Stimulated activated naive CD8-positive, alpha-beta T cell treated with anti-CD3 and anti-CD28 coated beads, Interleukin-15, Interleukin-2, amounts not matched to agents 100 U/mL and 50 U/mL, for 24 hours (primary cell): ENCODE measurements around the gene L3MBTL4.

ENCODE experiments used
- ATAC-seq: fragments of 150-1000 bp; cut with Tn5 transposase; one replicate; pipeline ENCODE4 v1.10.0; 2021
- DNase-seq: peaks from one replicate; pipeline ENCODE4 v3.0.0; 2021

Gene L3MBTL4

DNA sequence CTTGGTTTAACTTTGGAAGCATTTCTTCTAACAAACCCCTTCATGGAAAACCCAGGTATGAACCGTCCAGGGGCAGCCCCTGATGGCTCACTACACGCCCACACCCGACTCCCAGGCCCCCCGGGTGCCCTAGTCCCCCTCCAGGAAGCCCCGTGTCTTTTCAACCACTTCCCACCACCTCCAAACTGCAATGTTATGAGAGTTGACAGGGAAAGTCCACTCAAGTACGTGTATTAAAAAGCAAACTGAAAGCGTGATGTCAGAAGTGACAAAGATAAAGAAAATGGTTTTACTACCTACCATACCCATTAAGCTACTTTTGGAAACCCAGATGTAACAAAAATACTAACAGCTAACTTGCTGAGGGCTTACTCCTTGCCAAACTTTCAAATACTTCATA, 51.5 kb downstream of the L3MBTL4 start:
- ATAC-seq = peak; percentile 43
- peak; percentile 6 for DNase-seq

DNA sequence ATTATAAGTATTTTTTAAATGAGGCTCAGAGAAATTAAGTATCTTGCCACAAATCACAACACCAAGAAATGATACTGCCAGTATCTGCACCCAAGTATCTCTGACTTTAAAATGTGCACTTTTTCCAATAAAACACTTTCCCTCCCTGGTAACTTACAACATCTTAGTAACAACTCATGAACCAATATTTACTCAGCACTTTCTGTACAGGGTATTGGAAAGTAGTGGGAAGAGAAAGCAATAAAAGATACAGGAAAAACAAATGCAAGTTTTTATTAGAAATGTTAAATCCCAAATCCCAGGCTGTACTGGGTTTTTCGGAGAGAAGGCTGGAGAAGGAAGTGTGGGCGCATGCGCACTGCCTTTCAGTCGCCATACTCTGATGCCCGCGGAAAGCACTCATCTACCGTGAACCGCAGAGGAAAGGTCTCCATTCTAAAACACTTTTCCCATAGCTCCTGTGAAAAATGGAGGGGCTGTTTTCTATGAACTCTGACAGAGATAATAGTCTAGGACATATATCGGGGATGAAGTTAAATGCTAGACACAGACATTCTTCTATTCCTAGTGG, 52.1 kb downstream of the L3MBTL4 start:
- DNase-seq (no peak), ATAC-seq (no peak)

DNA sequence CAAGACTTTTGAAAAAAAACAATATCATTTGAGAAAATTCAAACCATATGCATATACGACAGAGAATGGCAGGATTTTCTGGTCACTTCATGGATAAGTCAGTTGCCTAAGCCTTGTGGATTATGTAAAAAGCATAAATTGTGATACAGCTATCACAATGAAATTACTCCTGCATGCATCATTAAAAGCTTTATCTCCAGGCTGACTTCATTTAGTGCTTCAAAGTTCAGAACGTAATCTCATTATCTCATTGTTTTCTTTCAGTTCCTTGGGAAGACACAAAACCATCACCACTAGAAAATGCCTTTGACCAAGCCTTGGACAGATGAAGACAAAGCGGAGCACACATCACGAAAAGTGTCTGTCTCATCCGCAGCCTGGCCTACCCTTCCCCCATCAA, 57.0 kb downstream of the L3MBTL4 start:
- ATAC-seq = no peak

DNA sequence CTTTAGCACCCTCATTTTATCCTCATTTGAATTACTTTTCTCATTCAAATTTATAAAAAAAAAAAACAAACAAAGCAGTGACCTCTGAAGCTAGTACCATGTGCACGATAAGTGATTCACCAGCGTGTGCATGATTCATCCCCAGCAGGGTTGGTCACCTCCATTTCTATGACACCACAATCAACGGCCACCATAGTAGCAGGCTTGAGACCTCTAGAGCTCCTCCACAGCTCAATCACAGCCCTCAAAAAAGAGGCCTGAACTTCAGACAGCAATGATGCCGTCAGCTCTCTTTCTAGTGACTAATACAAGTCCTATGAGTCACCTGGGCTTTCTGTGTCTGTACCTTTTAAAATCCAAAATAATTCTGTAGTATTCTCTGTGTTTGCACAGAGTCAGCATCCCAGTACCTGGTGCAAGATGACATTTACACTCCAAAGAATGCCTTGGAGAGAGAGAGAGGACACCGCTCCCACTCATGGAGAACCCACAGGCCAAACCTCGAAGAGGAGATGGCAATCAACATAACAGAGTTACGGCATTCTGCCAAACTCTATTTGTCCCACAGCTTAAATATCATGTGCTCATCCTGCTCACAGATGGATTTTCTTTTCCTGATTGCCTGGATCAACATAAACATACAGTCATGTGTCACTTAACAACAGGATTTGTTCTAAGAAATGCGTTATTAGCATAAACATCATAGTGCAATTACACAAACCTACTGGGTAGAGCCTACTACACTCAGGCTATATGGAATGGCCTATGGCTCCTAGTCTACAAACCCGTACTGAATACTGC, 58.7 kb downstream of the L3MBTL4 start:
- DNase-seq (no peak), ATAC-seq (peak; percentile 19)

More for the DNA sequence above, 57.0 kb downstream of the L3MBTL4 start:
- no peak for DNase-seq

DNA sequence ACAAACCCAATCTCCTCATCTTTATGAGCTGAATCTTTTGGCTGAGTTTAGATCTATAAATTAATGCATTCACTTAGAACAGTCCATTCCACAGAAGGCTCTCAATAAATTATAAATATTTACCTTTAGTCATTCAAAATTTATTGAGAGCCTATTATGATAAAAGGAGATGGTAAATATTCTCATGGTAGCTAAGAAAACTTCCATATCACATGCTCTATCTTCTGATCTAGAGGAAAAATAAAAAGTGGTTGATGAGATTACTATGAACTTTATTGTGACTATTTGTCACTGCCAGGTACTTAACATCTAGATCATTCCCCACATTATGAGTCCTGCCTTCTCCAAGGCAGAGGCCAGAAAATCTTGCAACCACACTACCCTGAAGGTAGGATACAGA, 62.4 kb downstream of the L3MBTL4 start:
- no peak for ATAC-seq

DNA sequence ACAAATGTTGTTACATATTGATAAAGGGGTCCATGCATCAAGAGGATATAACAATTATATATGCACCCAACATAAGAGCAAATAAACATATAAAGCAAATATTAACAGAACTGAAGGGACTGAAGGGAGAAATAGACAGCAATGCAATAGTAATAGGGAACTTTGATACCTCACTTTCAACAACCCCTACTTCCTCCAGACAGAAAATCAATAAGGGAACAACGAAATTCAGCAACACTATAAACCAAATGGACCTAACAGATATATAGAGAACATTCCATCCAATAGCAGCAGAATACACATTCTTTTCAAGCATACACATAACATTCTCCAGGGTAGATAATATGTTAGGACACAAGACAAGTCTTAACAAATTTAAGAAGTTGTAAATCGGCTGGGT, 71.7 kb downstream of the L3MBTL4 start:
- ATAC-seq = no peak
- DNase-seq = no peak

More for the DNA sequence above, 62.4 kb downstream of the L3MBTL4 start:
- DNase-seq = no peak

DNA sequence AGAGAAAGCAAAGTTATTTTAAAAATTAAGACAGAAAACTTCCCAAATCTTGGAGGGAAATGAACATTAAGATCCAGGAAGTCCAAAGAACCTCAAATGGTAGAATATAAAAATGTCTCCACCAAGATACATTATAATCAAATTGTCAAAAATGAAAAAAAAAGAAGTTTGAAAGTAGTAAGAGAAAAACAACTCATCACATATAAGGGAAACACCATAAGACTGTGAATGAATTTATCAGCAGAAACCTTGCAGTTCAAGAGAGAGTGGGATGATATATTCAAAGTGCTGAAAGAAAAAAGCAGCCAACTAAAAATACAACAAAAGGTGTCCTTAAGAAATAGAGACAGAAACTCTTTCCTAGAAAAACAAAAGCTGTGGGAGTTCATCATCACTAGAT, 73.0 kb downstream of the L3MBTL4 start:
- ATAC-seq (no peak), DNase-seq (no peak)

DNA sequence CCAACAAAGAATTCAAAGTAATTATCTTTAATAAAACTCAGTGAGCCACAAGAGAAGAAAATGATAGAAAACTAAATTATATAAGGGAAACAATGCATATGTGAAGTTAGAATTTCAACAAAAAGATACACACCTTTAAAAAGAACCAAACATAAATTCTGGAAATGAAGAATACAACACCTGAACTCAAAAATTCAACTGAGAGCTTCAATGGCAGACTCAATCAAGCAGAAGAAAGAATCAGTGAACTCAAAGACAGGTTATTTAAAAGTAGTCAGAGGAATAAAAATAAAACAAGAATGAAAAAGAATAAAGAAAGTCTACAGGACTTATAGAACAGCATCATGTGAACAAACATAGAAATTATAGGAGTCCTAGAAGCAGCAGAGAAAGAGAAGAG, 73.4 kb downstream of the L3MBTL4 start:
- ATAC-seq = no peak
- DNase-seq = no peak

DNA sequence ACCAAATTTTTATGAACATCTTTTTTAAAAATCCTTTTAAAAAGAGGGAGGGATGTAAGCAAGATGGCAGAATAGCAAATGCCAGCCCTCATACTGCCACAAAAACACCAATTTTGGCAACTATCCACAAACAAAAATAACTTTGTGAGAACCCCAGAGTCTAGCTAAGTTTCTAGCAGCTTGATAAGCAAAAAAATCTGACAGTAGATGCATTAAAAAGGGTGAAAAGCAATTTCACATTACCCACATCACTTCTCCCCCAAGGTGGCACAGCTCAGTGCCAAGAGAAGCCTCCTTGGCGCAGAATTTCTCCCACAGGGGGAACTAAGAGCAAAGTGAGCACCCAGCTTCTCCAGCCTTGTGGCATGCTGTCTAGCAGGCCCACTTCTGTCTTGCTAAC, 74.6 kb downstream of the L3MBTL4 start:
- DNase-seq = no peak
- ATAC-seq = no peak

DNA sequence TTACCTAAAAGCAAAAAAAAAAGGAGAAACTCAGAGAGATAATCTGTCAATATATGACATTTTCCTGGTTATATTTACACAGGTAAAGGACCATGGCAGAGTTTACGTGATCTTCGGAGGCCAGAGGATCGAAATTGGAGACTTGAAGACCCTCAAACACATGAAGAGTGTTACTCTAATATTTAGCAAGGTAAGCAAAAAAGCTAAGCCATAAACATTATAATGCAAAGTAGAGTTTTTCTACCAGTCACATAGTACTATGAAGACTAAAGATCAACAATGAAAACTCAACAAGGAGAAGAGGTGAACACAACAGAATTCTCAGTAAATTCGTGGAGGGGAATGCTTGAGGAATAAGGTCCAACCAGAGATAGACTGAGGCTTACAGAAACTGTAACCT, 78.5 kb downstream of the L3MBTL4 start:
- ATAC-seq (no peak), DNase-seq (no peak)

DNA sequence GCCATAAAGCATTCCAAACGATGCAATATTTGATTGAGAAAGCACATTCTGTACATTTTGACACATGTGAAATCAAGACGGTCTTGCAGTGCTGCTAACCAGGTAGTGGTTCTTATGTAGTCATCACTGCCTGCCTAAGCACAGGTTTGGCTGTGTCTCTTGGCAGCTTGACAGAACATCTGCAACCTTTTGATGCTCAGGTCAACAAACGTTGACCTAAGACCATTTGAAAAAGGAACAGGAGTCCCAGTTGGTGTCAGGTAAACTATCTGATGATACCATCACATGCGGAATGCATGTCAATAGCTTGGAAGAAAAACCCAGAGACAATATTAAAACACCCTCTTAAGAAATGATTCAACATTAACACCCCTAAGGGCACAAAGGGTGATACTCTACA, 80.7 kb downstream of the L3MBTL4 start:
- no peak for ATAC-seq
- no peak for DNase-seq

DNA sequence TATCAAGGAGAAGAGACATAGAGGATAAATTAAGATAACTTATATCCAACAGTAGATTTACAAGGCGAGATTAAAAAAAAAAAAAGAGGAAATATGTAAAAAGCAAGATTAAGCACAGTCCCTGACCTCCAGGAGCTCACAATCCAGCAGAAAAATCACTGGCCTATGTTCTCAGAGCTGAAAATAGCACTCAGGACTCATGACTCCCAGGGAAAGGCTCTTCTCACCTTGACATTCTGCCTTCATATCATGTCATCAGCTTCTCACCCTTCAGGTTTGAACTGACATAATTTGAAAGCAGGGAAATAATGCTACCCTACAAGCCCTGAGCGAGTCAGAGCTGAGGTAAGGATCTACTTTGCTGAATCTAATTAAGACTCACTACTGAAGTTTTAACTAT, 82.8 kb downstream of the L3MBTL4 start:
- DNase-seq (no peak), ATAC-seq (no peak)

DNA sequence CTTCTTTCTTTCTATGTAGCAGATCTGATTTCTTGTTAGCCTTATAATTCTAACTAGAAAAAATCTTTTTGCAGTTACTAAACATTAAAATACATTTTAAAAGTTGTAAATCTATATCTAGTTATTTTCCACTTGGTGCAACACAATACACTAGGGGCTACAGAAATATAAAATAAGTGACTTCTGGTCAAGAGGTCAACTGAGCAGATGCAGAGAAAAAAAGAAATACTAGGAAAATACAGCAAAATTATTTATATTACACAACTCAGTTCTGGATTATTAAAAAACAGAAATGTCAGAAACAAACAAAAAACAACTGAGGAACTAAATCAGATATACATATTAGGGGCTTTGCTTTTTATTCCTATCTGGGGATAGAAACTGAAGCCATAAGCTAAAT, 83.9 kb downstream of the L3MBTL4 start:
- DNase-seq = no peak
- no peak for ATAC-seq

DNA sequence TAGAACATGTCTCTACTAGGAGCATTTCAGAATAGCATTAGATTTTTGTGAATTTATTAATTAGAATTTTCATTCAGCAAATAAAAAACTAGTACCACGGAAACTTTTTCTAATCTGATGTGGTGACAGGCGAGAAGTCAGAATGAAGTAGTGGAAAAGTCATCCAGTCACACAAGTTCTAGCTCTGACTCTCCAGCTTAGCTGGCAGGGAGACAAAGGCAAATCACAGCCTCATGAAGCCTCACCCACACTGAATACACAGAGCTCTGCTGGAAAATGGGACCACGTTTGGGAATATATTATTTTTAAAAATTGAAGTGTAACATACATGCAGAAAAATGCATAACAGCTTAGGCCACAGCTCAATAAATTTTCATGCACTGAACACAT, 86.1 kb downstream of the L3MBTL4 start:
- no peak for DNase-seq
- no peak for ATAC-seq

DNA sequence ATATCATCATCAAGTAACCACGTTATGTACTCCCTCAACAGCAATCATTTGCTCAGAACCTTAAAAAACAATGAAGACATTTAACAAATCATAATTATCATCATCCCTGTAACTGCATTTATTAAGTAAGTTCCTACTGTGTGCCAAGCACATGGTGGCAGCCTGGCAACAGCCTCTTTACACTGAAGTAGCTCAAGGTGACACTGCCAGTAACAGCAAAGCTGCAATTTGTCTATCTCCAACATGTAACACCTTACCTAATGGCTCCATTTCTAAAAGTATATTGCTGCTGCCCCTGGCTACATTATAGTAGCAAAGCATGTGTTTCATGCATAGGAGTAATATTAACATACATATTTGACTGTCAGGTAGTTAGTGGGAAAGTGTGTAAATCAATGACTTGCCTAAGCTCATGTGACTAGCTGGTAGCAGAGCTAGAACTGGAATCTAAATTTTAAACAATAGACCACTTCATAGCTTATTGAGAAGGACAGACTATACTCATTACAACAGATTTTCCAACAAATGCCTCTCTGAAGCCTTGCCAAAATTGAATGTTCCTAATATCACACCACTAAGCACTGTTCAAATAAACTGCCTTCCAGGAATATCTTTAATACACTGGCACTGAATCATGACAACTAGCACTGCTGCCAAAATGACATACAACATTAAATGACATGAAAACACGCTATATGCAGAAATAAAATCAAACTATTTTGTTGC, 86.7 kb downstream of the L3MBTL4 start:
- DNase-seq = no peak
- no peak for ATAC-seq

DNA sequence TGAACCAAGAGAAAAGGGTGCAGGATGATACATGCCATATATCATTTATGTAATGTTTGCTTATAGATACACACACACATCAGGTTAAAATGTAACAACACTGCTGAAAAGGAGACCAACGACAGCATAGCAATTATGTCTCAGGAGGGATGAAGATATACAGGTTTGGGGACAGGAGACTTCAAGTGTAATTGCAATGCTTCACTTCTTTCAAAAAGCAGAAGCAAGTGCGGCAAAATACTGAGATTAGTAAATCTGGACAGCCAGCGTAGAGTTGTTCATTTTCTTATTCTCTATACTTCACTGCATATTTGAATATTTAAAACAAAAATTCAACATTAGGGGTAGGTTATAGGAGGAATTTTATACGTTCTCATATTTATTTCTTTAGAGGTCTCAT, 87.2 kb downstream of the L3MBTL4 start:
- DNase-seq (no peak), ATAC-seq (no peak)

DNA sequence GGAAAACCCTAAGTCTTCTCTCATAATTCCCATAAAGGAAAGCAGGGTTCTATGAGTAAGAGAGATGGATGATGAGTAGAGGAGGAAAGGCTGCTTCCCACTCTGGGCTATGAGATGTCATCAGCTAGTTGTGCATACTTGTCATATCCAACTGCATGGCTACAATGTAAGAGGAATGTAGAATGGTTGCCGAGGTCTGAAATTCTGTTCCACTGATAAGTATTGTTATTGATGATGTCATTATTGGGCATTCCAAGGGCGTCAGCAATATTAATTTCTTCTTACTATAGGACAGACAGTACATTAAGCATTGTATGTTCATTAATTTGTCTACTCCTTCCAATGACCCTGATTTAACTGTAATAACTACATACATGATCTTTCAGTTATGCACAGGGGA, 88.1 kb downstream of the L3MBTL4 start:
- DNase-seq (no peak), ATAC-seq (no peak)

DNA sequence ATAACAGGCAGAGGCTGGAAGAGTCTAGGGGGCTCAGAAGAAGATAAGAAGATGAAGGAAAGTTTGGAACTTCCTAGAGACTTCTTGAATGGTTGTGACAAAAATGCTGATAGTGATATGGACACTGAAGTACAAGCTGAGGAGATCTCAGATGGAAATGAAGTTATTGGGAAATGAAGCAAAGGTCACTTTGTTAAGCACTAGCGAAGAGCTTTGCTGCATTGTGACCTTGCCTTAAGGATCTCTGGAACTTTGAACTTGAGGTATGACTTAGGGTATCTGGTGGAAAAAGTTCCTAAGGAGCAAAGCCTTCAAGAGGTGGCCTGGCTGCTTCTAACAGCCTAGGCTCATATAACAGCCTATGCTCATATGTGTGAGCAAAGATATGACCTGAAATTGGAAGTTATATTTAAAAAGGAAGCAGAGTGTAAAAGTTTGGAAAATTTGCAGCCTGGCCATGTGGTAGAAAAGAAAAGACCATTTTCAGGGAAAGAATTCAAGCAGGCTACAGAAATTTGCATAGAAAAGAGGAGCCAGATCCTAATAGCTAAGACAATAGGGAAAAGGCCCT, 91.3 kb downstream of the L3MBTL4 start:
- ATAC-seq = no peak

DNA sequence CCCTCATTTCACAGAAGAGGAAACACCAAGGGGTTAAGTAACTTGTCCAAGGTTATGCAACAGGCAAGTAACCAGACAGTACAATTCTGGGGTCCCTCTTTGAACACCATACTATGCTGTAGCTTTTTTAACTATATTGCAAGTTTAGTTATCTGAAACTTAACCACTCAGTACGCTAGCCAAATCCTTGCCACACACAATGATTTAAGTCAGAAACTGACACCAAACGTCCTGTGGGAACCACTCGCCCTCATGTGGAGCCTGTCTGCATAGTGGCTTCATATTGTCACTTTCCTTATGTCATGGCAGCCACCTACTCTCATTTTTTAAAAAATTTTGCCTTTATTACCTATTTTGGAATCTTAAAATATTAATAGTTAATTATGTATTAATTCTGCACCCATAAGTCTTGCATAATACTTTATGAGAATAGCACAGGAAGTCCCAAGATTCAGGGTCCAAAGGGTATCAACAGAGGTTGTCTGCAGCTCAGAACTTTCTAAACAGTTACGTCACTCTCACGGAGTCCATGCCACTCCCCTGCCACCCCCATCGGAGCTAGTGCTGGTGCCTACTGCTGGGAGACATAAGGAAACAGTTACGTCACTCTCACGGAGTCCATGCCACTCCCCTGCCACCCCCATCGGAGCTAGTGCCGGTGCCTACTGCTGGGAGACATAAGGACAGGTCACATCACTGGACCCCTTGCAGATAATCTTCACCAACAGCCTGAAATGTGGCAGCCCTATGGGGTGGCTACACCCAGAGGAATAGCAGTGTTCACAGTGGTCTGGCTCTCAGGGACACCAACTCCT, 99.0 kb downstream of the L3MBTL4 start:
- ATAC-seq (no peak), DNase-seq (no peak)

More for the DNA sequence above, 91.3 kb downstream of the L3MBTL4 start:
- DNase-seq = no peak

DNA sequence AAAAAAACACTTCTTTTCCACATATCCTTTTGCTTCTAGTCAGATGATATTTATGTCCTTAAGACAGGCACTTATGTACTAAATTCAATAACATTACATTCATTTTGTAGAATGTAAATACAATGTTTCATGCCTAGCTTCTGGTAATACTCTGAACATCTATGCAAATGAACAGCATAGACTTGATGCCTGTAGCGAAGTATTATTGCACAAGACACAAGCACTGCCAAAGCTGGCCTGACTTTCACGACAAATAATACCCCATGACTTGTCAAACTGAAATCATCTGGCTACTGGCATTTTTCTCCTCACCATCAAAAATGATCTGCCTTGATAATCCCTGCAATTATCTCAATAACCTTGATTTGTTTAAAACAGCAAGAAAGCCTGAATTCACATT, 101.3 kb downstream of the L3MBTL4 start:
- DNase-seq = no peak
- ATAC-seq = no peak

DNA sequence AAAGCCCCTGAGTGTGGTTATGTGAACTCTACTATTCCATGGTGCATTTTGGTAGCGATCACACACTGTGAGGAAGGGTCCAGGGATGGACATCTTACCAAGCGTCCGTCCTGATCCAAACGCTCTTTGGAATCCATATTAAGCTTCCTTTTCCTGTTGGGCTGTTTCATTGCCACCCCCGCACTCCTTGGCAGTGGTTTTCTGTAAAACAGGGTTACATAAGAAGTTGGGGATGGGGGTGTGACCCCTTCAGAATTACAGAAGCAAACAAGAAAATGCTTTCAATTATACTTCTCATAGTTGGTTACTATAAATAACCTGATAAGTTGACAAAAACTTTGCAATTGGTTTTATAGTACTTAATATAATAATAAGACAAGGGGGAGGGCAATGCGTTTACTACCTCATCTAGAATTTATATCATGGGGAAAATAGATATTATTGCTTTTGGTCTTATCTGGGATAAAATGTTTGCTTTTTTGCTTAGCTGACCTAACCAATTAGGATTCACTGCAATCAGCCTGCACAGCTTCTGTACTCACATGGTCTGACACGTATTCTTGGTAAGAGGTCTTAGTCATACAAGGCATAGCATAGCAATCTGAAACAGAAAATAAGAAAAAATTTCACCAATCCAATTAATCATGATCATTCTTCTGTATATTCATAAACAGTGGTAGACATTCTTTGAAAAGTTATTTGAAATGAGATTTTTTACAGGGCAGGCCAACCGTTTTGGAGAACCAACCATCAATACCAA, 103.1 kb downstream of the L3MBTL4 start:
- ATAC-seq = no peak
- no peak for DNase-seq
